Mucosa of descending colon (tissue), 3 donors: ENCODE measurements around the gene ANKRD27. TPM values are rescaled to one million over a fixed set of nuclear protein-coding genes. Genes with fewer than 3 reads are reported as not detected.

Experiments
- ATAC-seq: fragments of 200-7000 bp; cut with Tn5 transposase; one replicate; pipeline ENCODE4 v1.9.1; 2020; ENCODE audit warnings: mild to moderate bottlenecking, moderate library complexity
- DNase-seq, 3 donors: peaks; one replicate each; pipeline ENCODE4 v3.0.0-alpha.2; 2020
- H3K36me3 ChIP-seq: fragments of 200-600 bp; one replicate; pipeline ENCODE4 v1.8.0; 2021; ENCODE audit warnings: low read depth, mild to moderate bottlenecking
- H3K4me1 ChIP-seq: fragments of 200-600 bp; one replicate; pipeline ENCODE4 v1.8.0; 2021; ENCODE audit warnings: low read depth, mild to moderate bottlenecking
- H3K4me3 ChIP-seq: fragments of 200-600 bp; one replicate; pipeline ENCODE4 v1.8.0; 2021; ENCODE audit warnings: mild to moderate bottlenecking
- H3K9me3 ChIP-seq: fragments of 200-600 bp; one replicate; pipeline ENCODE4 v1.8.0; 2021; ENCODE audit warnings: mild to moderate bottlenecking
- CTCF ChIP-seq: fragments of 200-600 bp; IDR thresholded peaks from one replicate; pipeline ENCODE4 v1.8.0; 2022; ENCODE audit warnings: antibody characterized with exemption, mild to moderate bottlenecking
- intact Hi-C, 2 donors: fragments of 100-400 bp; cut with DNase I in 1 of 2; cut with micrococcal nuclease in 1 of 2; formaldehyde crosslinking; loops; one replicate each; pipeline versions ENCODE4 v1.11.0 to v1.11.1; 2022; cut with DNase I, micrococcal nuclease
- long read RNA-seq, 2 donors: library from polyadenylated mRNA; unstranded; transcript quantifications; one replicate each; pipeline ENCODE4 v2.0.0, GENCODE V29; 2019 to 2021
- total RNA-seq, 3 donors: library from RNA; stranded (reverse); fragmentation: NEBNext Ultra II Directional in 2 of 3; extraction: Animal tissue kit (Norgen Biotek cat#: 25700) in 2 of 3; gene quantifications; one replicate each; pipeline versions ENCODE4 v1.2.1 to v1.2.4, GENCODE V29; 2021 to 2023
- donor health status: DM: no; HTN: no; CAD: no; lungs with moderate emphysema.
- donor health status: DM: no; HTN: no; CAD: no.
- donor health status: DM: no; HTN: yes; CAD: no.

The ANKRD27 gene
- 10 to 100 TPM; 36.0 to 59.6 (median 41.1) TPM for total RNA-seq
- long read RNA-seq, donor 1, full-length matches to known transcripts = 31 of 85 reads
- long read RNA-seq, donor 1, partial matches to known transcripts = 27 of 85 reads
- long read RNA-seq, donor 1, other reads (novel, unspliced or antisense) = 27 of 85 reads
- long read RNA-seq, donor 2, full-length matches to known transcripts = 1 of 9 reads
- long read RNA-seq, donor 2, partial matches to known transcripts = 2 of 9 reads
- long read RNA-seq, donor 2, other reads (novel, unspliced or antisense) = 6 of 9 reads

GRCh38 chr19:32674931-32675719 is at the start of gene ANKRD27:
Gene ANKRD27 (minus strand): TSS chr19:32675180. CDS start chr19:32659015, 16,165 bp downstream.
- intact Hi-C loops = no loop called here
- TF ChIP-seq CTCF = no peak

GRCh38 chr19:32720936-32721250 is 45.9 kb upstream of the ANKRD27 start:
- TF ChIP-seq CTCF = no peak
- no peaks in the 10 kb centered on the region for H3K4me1 ChIP-seq
- H3K4me3 ChIP-seq = no peak overlapping the region
- ATAC-seq = no peak
- no peaks in the 10 kb centered on the region for H3K36me3 ChIP-seq
- H3K9me3 ChIP-seq = no peaks in the 10 kb centered on the region
- intact Hi-C loops = no loop called here
- DNase-seq = no peak

More at GRCh38 chr19:32674931-32675719, at the start of gene ANKRD27:
- ATAC-seq (peak; percentile 94), DNase-seq (peak; percentile 99)
- Histone ChIP-seq H3K9me3 (no peaks in the 10 kb centered on the region), H3K36me3 (no peaks in the 10 kb centered on the region), H3K4me1 (peaks cover 24% of the 10 kb centered on the region), H3K4me3 (peak within 1 kb of the TSS; percentile 93)

GRCh38 chr19:32720216-32720935 is 45.4 kb upstream of the ANKRD27 start:
- Histone ChIP-seq H3K4me3 (no peak overlapping the region), H3K4me1 (no peaks in the 10 kb centered on the region), H3K9me3 (no peaks in the 10 kb centered on the region), H3K36me3 (no peaks in the 10 kb centered on the region)
- no peak for ATAC-seq
- intact Hi-C loops = no loop called here
- no peak for DNase-seq
- no peak for TF ChIP-seq CTCF

- intact Hi-C loops = no loop called here
- Histone ChIP-seq H3K36me3 (no peaks in the 10 kb centered on the region), H3K4me1 (no peaks in the 10 kb centered on the region), H3K4me3 (no peak within 1 kb of the TSS), H3K9me3 (no peaks in the 10 kb centered on the region)
- no peak for DNase-seq
- no peak for ATAC-seq
- no peak for TF ChIP-seq CTCF
These were observed 44.7 kb upstream of the ANKRD27 start, which contains the start of gene TDRD12 for GRCh38 chr19:32719611-32720059. Gene TDRD12 (plus strand): TSS chr19:32719767. CDS start chr19:32720073, 306 bp downstream.

GRCh38 chr19:32718286-32718685 is 43.3 kb upstream of the ANKRD27 start:
- Histone ChIP-seq H3K36me3 (no peaks in the 10 kb centered on the region), H3K4me3 (no peak overlapping the region), H3K9me3 (no peaks in the 10 kb centered on the region), H3K4me1 (no peaks in the 10 kb centered on the region)
- no peak for ATAC-seq
- DNase-seq = no peak
- no peak for TF ChIP-seq CTCF
- intact Hi-C loops = no loop called here
